ENCODE measurements around the gene ARHGAP26. TPM values are rescaled to one million over a fixed set of nuclear protein-coding genes. Genes with fewer than 3 reads are reported as not detected.
A peak's percentile ranks its signal among the peaks of the same experiment; 100 is the strongest.

Gene ARHGAP26
- polyA plus RNA-seq, 3 donors = 26.5 to 56.8 (median 28.7) TPM

GRCh38 chr5:142748568-142749249, 21.5 kb upstream of the ARHGAP26 start:
- Mint-ChIP-seq H3K36me3 (no peaks in the 10 kb centered on the region), H3K4me3 (no peak overlapping the region), H3K4me1 (peaks cover 41% of the 10 kb centered on the region), H3K27ac (peak overlapping the region in 3 of 7 donors; percentile 33 to 73 (median 47)), H3K27me3 (ENCODE audit: low read depth in 3 of 3) (no peaks in the 10 kb centered on the region), H3K9me3 (no peaks in the 10 kb centered on the region)
- peak; percentile 74 for TF ChIP-seq CTCF (IDR thresholded peaks at IDR 0.05)
- no peak overlapping the region for H2AFZ ChIP-seq (ENCODE audit: insufficient read depth, low read depth, low read length, poor library complexity, severe bottlenecking)
- H3K9me3 ChIP-seq (replicated peaks in 1 of 2; ENCODE audit: control insufficient read depth in 1 of 2, insufficient read depth in 1 of 2, low read length in 2 of 2) = no peaks in the 10 kb centered on the region
- H4K20me1 ChIP-seq (ENCODE audit: insufficient read depth, low read length) = no peaks in the 10 kb centered on the region
- peak in 2 of 3 donors; percentile 53 to 58 for DNase-seq
- H3K9ac ChIP-seq (ENCODE audit: insufficient read depth, low read length, poor library complexity, severe bottlenecking) = no peak overlapping the region
- no peaks in the 10 kb centered on the region for H3K27me3 ChIP-seq (ENCODE audit: control insufficient read depth in 2 of 2, insufficient read depth in 2 of 2, low read length in 2 of 2)
- H3K4me2 ChIP-seq (replicated peaks; ENCODE audit: extremely low read depth, low read length, poor library complexity, severe bottlenecking) = no peak overlapping the region
- H3K36me3 ChIP-seq (replicated peaks in 1 of 2; ENCODE audit: control insufficient read depth in 1 of 2, insufficient read depth in 2 of 2, low read length in 2 of 2) = no peaks in the 10 kb centered on the region
- peaks cover 30 to 40% of the 10 kb centered on the region in 2 donors for H3K4me1 ChIP-seq (ENCODE audit: control insufficient read depth in 1 of 2, insufficient read depth in 2 of 2, low read length in 2 of 2)
- intact Hi-C loops (cut with micrococcal nuclease) = no loop called here
- no peaks in the 10 kb centered on the region for H3K79me2 ChIP-seq (ENCODE audit: insufficient read depth, low read length)
- no peak overlapping the region for H3K4me3 ChIP-seq (replicated peaks in 1 of 3; ENCODE audit: low read depth in 2 of 3, low read length in 3 of 3)
- no peak overlapping the region for H3K27ac ChIP-seq (ENCODE audit: low read depth in 1 of 2, low read length in 2 of 2)
- no CpG with 5 or more reads among the region's 2 CpGs for WGBS (ENCODE audit: insufficient coverage)

DNA sequence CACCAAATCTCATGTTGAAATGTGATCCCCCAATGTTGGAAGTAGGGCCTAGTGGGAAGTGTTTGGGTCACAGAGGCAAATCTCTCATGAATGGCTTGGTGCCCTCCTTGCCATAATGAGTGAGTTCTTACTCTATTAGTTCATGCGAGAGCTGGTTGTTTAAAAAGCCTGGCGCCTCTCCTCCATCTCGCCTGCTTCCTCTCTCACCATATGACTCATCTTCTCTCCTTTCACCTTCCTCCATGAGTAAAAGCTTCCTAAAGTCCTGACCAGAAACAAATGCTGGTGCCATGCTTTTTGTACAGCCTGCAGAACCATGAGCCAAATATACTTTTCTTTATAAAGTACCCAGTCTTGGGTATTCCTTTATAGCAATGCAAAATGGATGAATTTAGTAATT, 20.9 kb upstream of the ARHGAP26 start:
- no peak overlapping the region for H3K4me3 ChIP-seq (replicated peaks in 1 of 3; ENCODE audit: low read depth in 2 of 3, low read length in 3 of 3)
- Mint-ChIP-seq H3K27ac (peak overlapping the region in 3 of 7 donors; percentile 1 to 73 (median 22)), H3K27me3 (ENCODE audit: low read depth in 3 of 3) (no peaks in the 10 kb centered on the region), H3K4me1 (peaks cover 37% of the 10 kb centered on the region), H3K4me3 (no peak overlapping the region), H3K9me3 (no peaks in the 10 kb centered on the region), H3K36me3 (no peaks in the 10 kb centered on the region)
- 0% methylated on average over 2 of the region's 3 CpGs for WGBS (ENCODE audit: insufficient coverage)
- TF ChIP-seq CTCF (IDR thresholded peaks at IDR 0.05) = no peak
- H3K9ac ChIP-seq (ENCODE audit: insufficient read depth, low read length, poor library complexity, severe bottlenecking) = no peak overlapping the region
- no peak overlapping the region for H3K4me2 ChIP-seq (replicated peaks; ENCODE audit: extremely low read depth, low read length, poor library complexity, severe bottlenecking)
- no peak overlapping the region for H3K27ac ChIP-seq (ENCODE audit: low read depth in 1 of 2, low read length in 2 of 2)
- intact Hi-C loops (cut with micrococcal nuclease) = no loop called here
- H2AFZ ChIP-seq (ENCODE audit: insufficient read depth, low read depth, low read length, poor library complexity, severe bottlenecking) = no peak overlapping the region
- no peaks in the 10 kb centered on the region for H3K27me3 ChIP-seq (ENCODE audit: control insufficient read depth in 2 of 2, insufficient read depth in 2 of 2, low read length in 2 of 2)
- no peaks in the 10 kb centered on the region for H3K36me3 ChIP-seq (replicated peaks in 1 of 2; ENCODE audit: control insufficient read depth in 1 of 2, insufficient read depth in 2 of 2, low read length in 2 of 2)
- no peaks in the 10 kb centered on the region for H4K20me1 ChIP-seq (ENCODE audit: insufficient read depth, low read length)
- DNase-seq = peak; percentile 57 to 82 (median 79)
- H3K9me3 ChIP-seq (replicated peaks in 1 of 2; ENCODE audit: control insufficient read depth in 1 of 2, insufficient read depth in 1 of 2, low read length in 2 of 2) = no peaks in the 10 kb centered on the region
- no peaks in the 10 kb centered on the region for H3K79me2 ChIP-seq (ENCODE audit: insufficient read depth, low read length)
- H3K4me1 ChIP-seq (ENCODE audit: control insufficient read depth in 1 of 2, insufficient read depth in 2 of 2, low read length in 2 of 2) = peaks cover 28 to 36% of the 10 kb centered on the region in 2 donors
